RWPE1 (cell line): Measurements from ENCODE around the gene WTIP.
"Not testable (repeated sequence)": the region's sequence is repeated elsewhere in the genome, so short reads cannot be mapped to it uniquely, and the experiment has no call there.

Experiments
- CTCF ChIA-PET: fragments of 350-600 bp; sonication (Branson Sonifier 250); formaldehyde crosslinking; extraction: SDS; loops from one replicate; lab custom pipeline; 2021; lab: Yijun Ruan, JAX
- POLR2A ChIA-PET: fragments of 400-600 bp; formaldehyde crosslinking; extraction: SDS; loops from one replicate; lab custom pipeline; 2020; ENCODE audit warnings: antibody characterized with exemption; ENCODE audit not compliant: low non-redundant PET; lab: Yijun Ruan, JAX
- DNase-seq: peaks from one replicate; pipeline ENCODE4 v3.0.0; 2012; ENCODE audit warnings: low spot score
- H3K27ac ChIP-seq: fragments of 450-650 bp; 2 replicates; pipeline ENCODE4 v1.5.1; 2017
- TF ChIP-seq, protein P1 (sequence below): fragments of 450-650 bp; conservative IDR thresholded peaks from 2 replicates; pipeline ENCODE4 v1.5.1; 2017; ENCODE audit warnings: low read depth, mild to moderate bottlenecking

WTIP gene

DNA sequence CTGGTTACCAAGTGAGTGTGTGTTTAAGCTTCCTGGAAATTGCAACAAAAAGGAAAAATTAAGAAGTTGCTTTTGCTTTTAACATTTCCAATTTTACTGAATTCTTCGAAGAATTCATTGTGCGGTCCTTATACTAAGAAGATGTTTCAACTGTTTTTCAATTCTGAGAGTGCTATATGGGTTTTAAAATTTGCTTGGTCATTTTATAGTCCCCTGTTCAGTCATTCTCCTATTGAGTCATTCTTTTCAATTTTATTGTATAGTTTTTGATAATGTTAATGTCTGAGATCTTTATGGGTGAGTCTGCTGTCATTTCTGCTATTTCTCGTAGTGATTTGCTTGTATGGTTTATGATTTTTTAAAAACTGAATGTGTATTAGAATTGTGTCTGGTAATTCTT lies 26.9 kb upstream of the WTIP start:
- no peak for DNase-seq
- ChIA-PET POLR2A (no interaction called here), CTCF (no interaction called here)
- TF ChIP-seq, protein P1, sequence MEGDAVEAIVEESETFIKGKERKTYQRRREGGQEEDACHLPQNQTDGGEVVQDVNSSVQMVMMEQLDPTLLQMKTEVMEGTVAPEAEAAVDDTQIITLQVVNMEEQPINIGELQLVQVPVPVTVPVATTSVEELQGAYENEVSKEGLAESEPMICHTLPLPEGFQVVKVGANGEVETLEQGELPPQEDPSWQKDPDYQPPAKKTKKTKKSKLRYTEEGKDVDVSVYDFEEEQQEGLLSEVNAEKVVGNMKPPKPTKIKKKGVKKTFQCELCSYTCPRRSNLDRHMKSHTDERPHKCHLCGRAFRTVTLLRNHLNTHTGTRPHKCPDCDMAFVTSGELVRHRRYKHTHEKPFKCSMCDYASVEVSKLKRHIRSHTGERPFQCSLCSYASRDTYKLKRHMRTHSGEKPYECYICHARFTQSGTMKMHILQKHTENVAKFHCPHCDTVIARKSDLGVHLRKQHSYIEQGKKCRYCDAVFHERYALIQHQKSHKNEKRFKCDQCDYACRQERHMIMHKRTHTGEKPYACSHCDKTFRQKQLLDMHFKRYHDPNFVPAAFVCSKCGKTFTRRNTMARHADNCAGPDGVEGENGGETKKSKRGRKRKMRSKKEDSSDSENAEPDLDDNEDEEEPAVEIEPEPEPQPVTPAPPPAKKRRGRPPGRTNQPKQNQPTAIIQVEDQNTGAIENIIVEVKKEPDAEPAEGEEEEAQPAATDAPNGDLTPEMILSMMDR = no peak
- no peak overlapping the region for H3K27ac ChIP-seq

GRCh38 chr19:34455783-34456480 lies 25.6 kb upstream of the WTIP start:
- DNase-seq, POLR2A ChIA-PET, H3K27ac ChIP-seq, CTCF ChIA-PET: not testable (repeated sequence)

DNA sequence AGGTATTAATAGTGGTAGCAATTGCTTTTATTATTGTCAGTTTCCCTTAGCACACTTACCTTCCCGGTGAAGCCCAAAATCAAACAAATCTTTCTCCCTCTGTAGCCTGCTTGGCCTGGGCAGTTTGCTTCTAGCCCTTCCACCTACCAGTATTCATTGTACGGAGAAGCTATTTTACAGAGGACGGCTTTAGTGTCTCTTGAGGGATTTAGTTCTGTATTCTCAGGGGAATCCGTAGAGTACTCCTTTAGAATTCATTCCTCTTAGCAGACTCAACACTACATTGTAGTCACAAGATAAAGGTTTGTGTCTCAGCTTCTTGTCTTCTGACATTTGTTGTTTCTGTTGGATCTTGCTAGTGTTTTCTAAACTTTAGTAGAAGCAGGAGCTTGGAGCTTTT lies 24.1 kb upstream of the WTIP start:
- POLR2A ChIA-PET = no interaction called here
- CTCF ChIA-PET = no interaction called here
- DNase-seq = no peak
- H3K27ac ChIP-seq = no peak overlapping the region
- TF ChIP-seq, protein P1 = no peak

DNA sequence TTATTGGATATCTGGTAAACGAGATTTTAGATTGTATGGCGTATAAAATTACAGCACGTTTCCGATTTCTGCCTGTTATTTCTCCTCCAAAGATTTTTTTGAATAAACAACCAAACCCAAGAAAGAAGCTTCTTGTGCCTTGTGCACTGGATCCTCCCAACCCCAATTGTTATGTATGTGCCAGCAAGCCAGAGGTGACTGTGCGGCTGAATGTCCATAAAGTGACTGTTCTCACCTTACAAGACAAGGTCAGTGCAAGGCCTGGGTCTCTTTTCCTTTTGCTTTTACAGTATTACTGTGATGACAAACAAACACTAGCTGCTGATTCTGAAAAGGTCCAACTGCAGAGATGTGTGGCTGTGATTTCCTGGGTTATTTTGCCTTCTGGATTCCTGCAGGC lies 22.9 kb upstream of the WTIP start:
- CTCF ChIA-PET = interaction anchor here (0.6 kb wide), 1 partner anchor 22 kb away, joined by 5 read pairs; no protein-coding TSS in a partner anchor
- POLR2A ChIA-PET = no interaction called here
- no peak for DNase-seq
- no peak overlapping the region for H3K27ac ChIP-seq
- TF ChIP-seq, protein P1 = no peak

- no peak overlapping the region for H3K27ac ChIP-seq
- TF ChIP-seq, protein P1 = no peak
- DNase-seq = no peak
- CTCF ChIA-PET = interaction anchor here (0.6 kb wide), 1 partner anchor 21 kb away, joined by 5 read pairs; no protein-coding TSS in a partner anchor
- POLR2A ChIA-PET = no interaction called here
Measured at GRCh38 chr19:34459614-34460013, 21.9 kb upstream of the WTIP start.

DNA sequence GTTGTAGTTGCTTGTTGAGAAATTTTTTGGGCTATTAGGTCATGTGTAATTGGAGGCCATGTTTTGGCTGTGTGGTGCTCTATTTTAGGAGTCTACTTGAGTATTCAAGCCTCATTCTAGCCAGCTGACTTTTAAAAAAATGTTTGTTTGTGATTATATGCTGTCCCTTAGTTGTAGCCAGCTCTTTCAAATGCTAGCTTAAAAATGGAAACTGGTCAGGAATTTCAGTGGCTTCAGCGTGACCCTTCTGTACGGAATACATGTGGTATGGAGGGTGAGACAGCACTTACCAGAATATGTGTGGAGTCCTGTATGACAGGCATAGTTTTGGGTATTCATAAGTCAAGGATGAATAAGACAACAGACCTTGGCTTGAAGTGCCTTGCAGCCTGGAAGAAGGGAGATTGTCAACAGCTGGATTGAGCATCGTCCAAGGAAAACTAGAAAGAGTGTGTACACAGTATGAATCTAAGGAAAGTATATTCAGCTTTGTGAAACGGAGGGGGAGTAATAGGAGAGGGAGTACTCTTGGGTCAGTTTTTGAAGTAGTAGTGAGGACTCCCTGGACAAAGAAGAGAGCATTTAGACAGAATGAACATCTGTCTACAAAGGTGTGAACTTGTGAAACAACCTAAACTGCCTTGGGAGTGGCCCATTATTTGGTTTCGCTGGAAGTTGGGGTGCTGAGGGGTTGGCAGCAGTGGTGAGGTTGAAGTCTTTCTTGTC lies 20.0 kb upstream of the WTIP start:
- H3K27ac ChIP-seq = no peak overlapping the region
- no peak for DNase-seq
- TF ChIP-seq, protein P1 = no peak
- ChIA-PET POLR2A (no interaction called here), CTCF (no interaction called here)

- CTCF ChIA-PET, H3K27ac ChIP-seq, DNase-seq, POLR2A ChIA-PET: not testable (repeated sequence)
Measured at GRCh38 chr19:34464785-34465184, 16.8 kb upstream of the WTIP start.
